Measurements from ENCODE around the gene USP13.

The USP13 gene

GRCh38 chr3:179822296-179822695 lies 169.5 kb downstream of the USP13 start:
- H3K27ac ChIP-seq = peak overlapping the region; percentile 17; the same call in 1 of the 2 replicates
- TF ChIP-seq CTCF (conservative IDR thresholded peaks at IDR 0.05) = no peak

GRCh38 chr3:179825527-179826246 lies 172.8 kb downstream of the USP13 start:
- no peak for TF ChIP-seq CTCF (conservative IDR thresholded peaks at IDR 0.05)
- peak overlapping the region; percentile 79 for H3K27ac ChIP-seq

- TF ChIP-seq CTCF (conservative IDR thresholded peaks at IDR 0.05) = no peak
- peak overlapping the region; percentile 79 for H3K27ac ChIP-seq
These were observed 173.4 kb downstream of the USP13 start for GRCh38 chr3:179826247-179826637.

- no peak overlapping the region for H3K27ac ChIP-seq
These were observed 175.9 kb downstream of the USP13 start for GRCh38 chr3:179828738-179829137.

GRCh38 chr3:179829401-179829800 lies 176.6 kb downstream of the USP13 start:
- TF ChIP-seq CTCF (conservative IDR thresholded peaks at IDR 0.05) = no peak

More at GRCh38 chr3:179828738-179829137, 175.9 kb downstream of the USP13 start:
- no peak for TF ChIP-seq CTCF (conservative IDR thresholded peaks at IDR 0.05)

GRCh38 chr3:179832333-179832854 lies 179.6 kb downstream of the USP13 start:
- H3K27ac ChIP-seq = no peak overlapping the region
- no peak for TF ChIP-seq CTCF (conservative IDR thresholded peaks at IDR 0.05)

More at GRCh38 chr3:179829401-179829800, 176.6 kb downstream of the USP13 start:
- no peak overlapping the region for H3K27ac ChIP-seq

GRCh38 chr3:179833294-179833693 lies 180.5 kb downstream of the USP13 start:
- H3K27ac ChIP-seq = no peak overlapping the region
- no peak for TF ChIP-seq CTCF (conservative IDR thresholded peaks at IDR 0.05)
